H9 (cell line): ENCODE results near the gene NHSL2. TPM values are rescaled to one million over a fixed set of nuclear protein-coding genes. Genes with fewer than 3 reads are reported as not detected.

Source experiments
- DNase-seq: peaks from one replicate; pipeline ENCODE4 v3.0.0-alpha.2; 2017
- H2AFZ ChIP-seq: one replicate; pipeline ENCODE4 v1.6.1; 2013; ENCODE audit warnings: mild to moderate bottlenecking, low read length, control low read depth, moderate library complexity
- H2AK5ac ChIP-seq: 2 replicates; pipeline ENCODE4 v1.6.1; 2013; ENCODE audit warnings: low read length, control low read depth, mixed read lengths; ENCODE audit not compliant: insufficient read length
- H2BK120ac ChIP-seq: one replicate; pipeline ENCODE4 v1.6.1; 2013; ENCODE audit warnings: low read depth, mild to moderate bottlenecking, low read length, control low read depth, inconsistent platforms; ENCODE audit not compliant: poor library complexity, severe bottlenecking
- H2BK12ac ChIP-seq: 2 replicates; pipeline ENCODE4 v1.6.1; 2013; ENCODE audit warnings: low read length, control low read depth, mixed read lengths, low read depth; ENCODE audit not compliant: insufficient read length
- H2BK15ac ChIP-seq: 2 replicates; pipeline ENCODE4 v1.6.1; 2013; ENCODE audit warnings: low read depth, low read length, control low read depth
- H2BK20ac ChIP-seq: one replicate; pipeline ENCODE4 v1.6.1; 2013; ENCODE audit warnings: low read depth, mild to moderate bottlenecking, low read length, control low read depth, inconsistent platforms; ENCODE audit not compliant: poor library complexity, severe bottlenecking
- H2BK5ac ChIP-seq: 2 replicates; pipeline ENCODE4 v1.6.1; 2013; ENCODE audit warnings: low read length, control low read depth, mixed read lengths; ENCODE audit not compliant: insufficient read length
- H3K14ac ChIP-seq: 2 replicates; pipeline ENCODE4 v1.6.1; 2013; ENCODE audit warnings: low read length, control low read depth; ENCODE audit not compliant: insufficient read depth
- H3K18ac ChIP-seq: 2 replicates; pipeline ENCODE4 v1.6.1; 2013; ENCODE audit warnings: low read depth, mild to moderate bottlenecking, mixed read lengths, low read length, control low read depth; ENCODE audit not compliant: insufficient read length
- H3K23ac ChIP-seq: 2 replicates; pipeline ENCODE4 v1.6.1; 2013; ENCODE audit warnings: low read length, control low read depth, mixed read lengths, low read depth; ENCODE audit not compliant: insufficient read length
- H3K23me2 ChIP-seq: 2 replicates; pipeline ENCODE4 v1.6.1; 2013; ENCODE audit warnings: low read depth, mild to moderate bottlenecking, mixed read lengths, low read length, control low read depth; ENCODE audit not compliant: insufficient read length, poor library complexity, severe bottlenecking
- H3K27ac ChIP-seq: 2 replicates; pipeline ENCODE4 v1.5.1; 2013; ENCODE audit warnings: low read length, control low read depth, mixed read lengths, low read depth; ENCODE audit not compliant: insufficient read length
- H3K27me3 ChIP-seq: 2 replicates; pipeline ENCODE4 v1.6.1; 2013; ENCODE audit warnings: low read length, control low read depth, inconsistent platforms; ENCODE audit not compliant: insufficient read depth
- H3K4ac ChIP-seq: 2 replicates; pipeline ENCODE4 v1.6.1; 2013; ENCODE audit warnings: low read depth, mild to moderate bottlenecking, control low read depth, inconsistent platforms, low read length, moderate library complexity
- H3K4me1 ChIP-seq: 2 replicates; pipeline ENCODE4 v1.6.1; 2013; ENCODE audit warnings: low read length, control low read depth, inconsistent platforms; ENCODE audit not compliant: insufficient read depth
- H3K4me2 ChIP-seq: 2 replicates; pipeline ENCODE4 v1.6.1; 2013; ENCODE audit warnings: low read length, control low read depth, mixed read lengths; ENCODE audit not compliant: insufficient read length, insufficient read depth
- H3K56ac ChIP-seq: 2 replicates; pipeline ENCODE4 v1.6.1; 2013; ENCODE audit warnings: low read depth, mild to moderate bottlenecking, mixed read lengths, low read length, control low read depth; ENCODE audit not compliant: insufficient read length
- H3K79me1 ChIP-seq: 2 replicates; pipeline ENCODE4 v1.6.1; 2013; ENCODE audit warnings: low read depth, mild to moderate bottlenecking, moderate library complexity, low read length, control low read depth, inconsistent platforms; ENCODE audit not compliant: insufficient read depth, poor library complexity, severe bottlenecking
- H3K79me2 ChIP-seq: 2 replicates; pipeline ENCODE4 v1.6.1; 2013; ENCODE audit warnings: low read length, control low read depth, inconsistent platforms; ENCODE audit not compliant: insufficient read depth
- H3K9ac ChIP-seq: 2 replicates; pipeline ENCODE4 v1.6.1; 2013; ENCODE audit warnings: low read length, control low read depth, mixed read lengths; ENCODE audit not compliant: insufficient read length; ENCODE audit errors: extremely low read depth
- H3K9me3 ChIP-seq: one replicate; pipeline ENCODE4 v1.6.1; 2013; ENCODE audit warnings: low read depth, low read length, inconsistent platforms; ENCODE audit not compliant: control insufficient read depth
- H3T11ph ChIP-seq: one replicate; pipeline ENCODE4 v1.6.1; 2013; ENCODE audit warnings: mild to moderate bottlenecking, low read length, control low read depth, inconsistent platforms
- H4K20me1 ChIP-seq: one replicate; pipeline ENCODE4 v1.6.1; 2013; ENCODE audit not compliant: control insufficient read depth, insufficient read length, insufficient read depth
- H4K5ac ChIP-seq: 2 replicates; pipeline ENCODE4 v1.6.1; 2013; ENCODE audit warnings: low read depth, mild to moderate bottlenecking, mixed read lengths, low read length, control low read depth; ENCODE audit not compliant: insufficient read length
- H4K8ac ChIP-seq: replicated peaks from 2 replicates; pipeline ENCODE4 v1.6.1; 2013; ENCODE audit warnings: low read length, control low read depth, mixed read lengths, low read depth; ENCODE audit not compliant: insufficient read length
- H4K91ac ChIP-seq: 2 replicates; pipeline ENCODE4 v1.6.1; 2013; ENCODE audit warnings: low read depth, mild to moderate bottlenecking, moderate library complexity, mixed read lengths, low read length, control low read depth; ENCODE audit not compliant: insufficient read length
- H3K27ac Mint-ChIP-seq, 3 experiments: 2 replicates in 2 of 3; 3 replicates in 1 of 3; pipeline ENCODE4 v1.8.0; 2020 to 2021; ENCODE audit warnings: mixed read lengths in 3 of 3, mild to moderate bottlenecking in 1 of 3, moderate library complexity in 1 of 3
- H3K27me3 Mint-ChIP-seq: 2 replicates; pipeline ENCODE4 v1.8.0; 2021; ENCODE audit warnings: low read depth, mild to moderate bottlenecking, moderate library complexity, mixed read lengths
- H3K36me3 Mint-ChIP-seq, 3 experiments: 2 replicates in 2 of 3; 3 replicates in 1 of 3; pipeline ENCODE4 v1.8.0; 2020 to 2021; ENCODE audit warnings: low read depth in 3 of 3, mixed read lengths in 3 of 3; ENCODE audit not compliant: insufficient read depth in 1 of 3
- H3K4me1 Mint-ChIP-seq, 2 experiments: 2 replicates each; pipeline ENCODE4 v1.8.0; 2020; ENCODE audit warnings: mixed read lengths in 2 of 2
- H3K4me3 Mint-ChIP-seq, 2 experiments: 2 replicates in 1 of 2; 3 replicates in 1 of 2; pipeline ENCODE4 v1.8.0; 2020 to 2021; ENCODE audit warnings: mild to moderate bottlenecking in 2 of 2, mixed read lengths in 2 of 2, moderate library complexity in 1 of 2
- H3K9me3 Mint-ChIP-seq, 2 experiments: 2 replicates in 1 of 2; 3 replicates in 1 of 2; pipeline ENCODE4 v1.8.0; 2020; ENCODE audit warnings: mild to moderate bottlenecking in 2 of 2, mixed read lengths in 2 of 2, moderate library complexity in 1 of 2
- WGBS: extraction: QIAGEN DNeasy Blood & Tissue Kit; methylation state at CpG from one replicate; pipeline ENCODE4 v1.1.7; 2013; ENCODE audit warnings: missing lambda C conversion rate, low lambda C conversion rate, mixed read lengths; ENCODE audit not compliant: insufficient read length; ENCODE audit errors: extremely low coverage; 5-methylcytosine and 5-hydroxymethylcytosine counted together
- total RNA-seq: library from RNA; stranded (reverse); gene quantifications from 2 replicates; pipeline ENCODE4 v1.2.1, GENCODE V29; 2021
- TF ChIP-seq, protein P1 (sequence below): fragments of 200-600 bp; sonication (generic); conservative IDR thresholded peaks from 3 replicates; pipeline ENCODE4 v1.8.0; 2021; ENCODE audit warnings: antibody characterized with exemption, mild to moderate bottlenecking

The NHSL2 gene
- total RNA-seq, 1 experiment from 2014 or later: 6.4 TPM

DNA sequence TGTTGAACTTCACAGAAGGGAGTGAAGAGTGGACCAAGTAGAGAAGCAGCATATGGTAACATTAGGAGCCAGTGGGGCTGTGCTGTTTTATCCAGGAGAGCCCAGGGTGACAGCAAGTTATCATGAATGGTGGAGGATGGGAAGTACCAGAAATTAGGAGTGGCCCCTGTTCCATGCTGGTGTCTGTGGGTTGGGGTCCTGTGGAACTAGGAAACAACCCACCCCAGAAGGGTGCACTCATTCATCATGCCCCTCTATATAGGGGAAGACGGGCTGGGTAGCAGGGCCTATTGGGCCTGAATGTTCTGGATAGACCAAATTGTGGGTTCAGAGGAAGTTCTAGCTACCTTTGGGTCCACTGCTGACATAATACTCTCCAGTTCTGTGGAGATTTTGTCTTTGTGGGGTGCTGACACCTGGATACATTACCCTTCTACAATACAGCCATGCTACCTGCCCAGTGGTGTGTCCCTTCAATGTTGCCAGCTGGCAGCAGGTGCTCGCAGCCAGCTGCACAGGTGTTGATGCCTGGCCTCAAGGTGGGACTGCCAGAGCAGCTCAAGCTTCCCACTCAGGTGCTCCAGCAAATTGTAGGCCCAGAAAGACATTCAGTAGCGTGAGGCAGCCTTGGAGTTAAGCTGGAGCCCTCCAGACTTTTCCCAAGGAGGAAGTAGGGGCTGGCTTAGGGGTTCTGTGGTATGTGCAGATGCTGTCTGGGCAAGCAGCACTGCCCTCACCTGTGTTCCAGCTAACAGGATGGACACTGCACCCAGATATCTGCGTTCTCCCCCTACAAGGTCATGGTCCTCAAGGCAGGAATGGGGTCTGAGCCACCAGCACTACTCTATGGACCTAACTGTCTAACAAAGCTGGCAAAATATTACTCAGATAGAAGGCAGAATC, 106.5 kb downstream of the NHSL2 start:
- Histone ChIP-seq H3K79me1 (no peaks in the 10 kb centered on the region), H3K9me3 (peaks cover 20% of the 10 kb centered on the region), H4K5ac (no peak overlapping the region), H4K8ac (no peak overlapping the region), H3K14ac (no peak overlapping the region), H4K20me1 (no peaks in the 10 kb centered on the region), H3K27me3 (no peaks in the 10 kb centered on the region), H3K9ac (no peak overlapping the region), H3K23me2 (no peaks in the 10 kb centered on the region), H3K27ac (no peak overlapping the region), H3K4ac (no peak overlapping the region), H2BK15ac (no peak overlapping the region), H2AK5ac (no peak overlapping the region), H2BK120ac (no peak overlapping the region), H3K79me2 (no peaks in the 10 kb centered on the region), H3K4me1 (no peaks in the 10 kb centered on the region), H2BK12ac (no peak overlapping the region), H2BK20ac (no peak overlapping the region), H2BK5ac (no peak overlapping the region), H3K18ac (no peak overlapping the region), H4K91ac (no peak overlapping the region), H3K23ac (no peak overlapping the region), H3T11ph (no peak overlapping the region), H3K4me2 (no peak overlapping the region), H2AFZ (no peak overlapping the region), H3K56ac (no peak overlapping the region)
- Mint-ChIP-seq H3K4me3 (no peak overlapping the region), H3K36me3 (peaks cover 5 to 16% (median 10%) of the 10 kb centered on the region in 3 experiments; a peak in 5 of 7 replicates), H3K4me1 (peaks cover 6 to 9% of the 10 kb centered on the region in 2 experiments), H3K27ac (no peak overlapping the region; a peak in 1 of 7 replicates), H3K27me3 (peaks cover 11% of the 10 kb centered on the region), H3K9me3 (peaks cover 61 to 67% of the 10 kb centered on the region in 2 experiments)
- no CpG with 5 or more reads among the region's 4 CpGs for WGBS
- peak; percentile 21 for DNase-seq
- TF ChIP-seq, protein P1, sequence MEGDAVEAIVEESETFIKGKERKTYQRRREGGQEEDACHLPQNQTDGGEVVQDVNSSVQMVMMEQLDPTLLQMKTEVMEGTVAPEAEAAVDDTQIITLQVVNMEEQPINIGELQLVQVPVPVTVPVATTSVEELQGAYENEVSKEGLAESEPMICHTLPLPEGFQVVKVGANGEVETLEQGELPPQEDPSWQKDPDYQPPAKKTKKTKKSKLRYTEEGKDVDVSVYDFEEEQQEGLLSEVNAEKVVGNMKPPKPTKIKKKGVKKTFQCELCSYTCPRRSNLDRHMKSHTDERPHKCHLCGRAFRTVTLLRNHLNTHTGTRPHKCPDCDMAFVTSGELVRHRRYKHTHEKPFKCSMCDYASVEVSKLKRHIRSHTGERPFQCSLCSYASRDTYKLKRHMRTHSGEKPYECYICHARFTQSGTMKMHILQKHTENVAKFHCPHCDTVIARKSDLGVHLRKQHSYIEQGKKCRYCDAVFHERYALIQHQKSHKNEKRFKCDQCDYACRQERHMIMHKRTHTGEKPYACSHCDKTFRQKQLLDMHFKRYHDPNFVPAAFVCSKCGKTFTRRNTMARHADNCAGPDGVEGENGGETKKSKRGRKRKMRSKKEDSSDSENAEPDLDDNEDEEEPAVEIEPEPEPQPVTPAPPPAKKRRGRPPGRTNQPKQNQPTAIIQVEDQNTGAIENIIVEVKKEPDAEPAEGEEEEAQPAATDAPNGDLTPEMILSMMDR: no peak
